DMS 273 treated with DMSO at 0.1 percent for 48 hours (cell line): Measurements from ENCODE around the gene MAPK11.

Experiments used
- DNase-seq: peaks from one replicate; lab custom pipeline; 2025; lab: John Stamatoyannopoulos, UW

The MAPK11 gene

GRCh38 chr22:50293441-50294318 is 23.5 kb upstream of the MAPK11 start:
- no peak for DNase-seq

- no peak for DNase-seq
These were observed 22.7 kb upstream of the MAPK11 start for GRCh38 chr22:50292643-50293440.

GRCh38 chr22:50289942-50290630 is 19.9 kb upstream of the MAPK11 start:
- DNase-seq: no peak

GRCh38 chr22:50289151-50289941 is 19.2 kb upstream of the MAPK11 start:
- no peak for DNase-seq

GRCh38 chr22:50287731-50288130 is 17.6 kb upstream of the MAPK11 start:
- DNase-seq: no peak

DNA sequence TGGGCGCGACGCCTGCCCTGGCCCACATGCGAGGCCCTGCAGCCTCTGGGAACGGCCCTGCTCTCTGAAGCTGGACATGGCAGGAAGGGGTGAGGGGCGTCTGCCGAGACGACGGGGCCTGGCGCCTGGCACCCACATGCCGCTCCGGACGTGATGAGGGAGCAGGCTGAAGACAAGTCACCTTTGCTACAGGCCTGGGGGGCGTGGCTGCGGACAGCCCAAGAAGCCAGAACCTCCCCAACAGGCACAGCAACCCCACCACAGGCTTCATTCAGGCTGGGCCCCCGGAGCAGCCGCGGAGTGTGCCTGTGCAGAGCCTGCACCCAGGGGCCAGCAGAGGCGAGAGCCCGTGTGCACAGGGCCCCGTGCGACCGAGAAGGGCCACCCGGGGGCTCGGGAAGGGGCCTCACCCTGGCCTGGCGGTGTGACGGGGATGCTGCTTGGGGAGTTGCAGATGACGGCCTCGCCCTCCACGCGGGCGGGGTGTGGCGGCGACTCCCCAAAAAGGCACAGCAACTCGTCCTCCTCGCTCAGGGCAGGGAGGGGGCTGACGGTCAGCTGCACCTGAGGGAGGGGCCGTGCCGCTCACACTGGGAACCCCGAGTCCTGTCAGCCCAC is 16.6 kb upstream of the MAPK11 start:
- DNase-seq: no peak

GRCh38 chr22:50286275-50286674 is 16.1 kb upstream of the MAPK11 start:
- no peak for DNase-seq

DNA sequence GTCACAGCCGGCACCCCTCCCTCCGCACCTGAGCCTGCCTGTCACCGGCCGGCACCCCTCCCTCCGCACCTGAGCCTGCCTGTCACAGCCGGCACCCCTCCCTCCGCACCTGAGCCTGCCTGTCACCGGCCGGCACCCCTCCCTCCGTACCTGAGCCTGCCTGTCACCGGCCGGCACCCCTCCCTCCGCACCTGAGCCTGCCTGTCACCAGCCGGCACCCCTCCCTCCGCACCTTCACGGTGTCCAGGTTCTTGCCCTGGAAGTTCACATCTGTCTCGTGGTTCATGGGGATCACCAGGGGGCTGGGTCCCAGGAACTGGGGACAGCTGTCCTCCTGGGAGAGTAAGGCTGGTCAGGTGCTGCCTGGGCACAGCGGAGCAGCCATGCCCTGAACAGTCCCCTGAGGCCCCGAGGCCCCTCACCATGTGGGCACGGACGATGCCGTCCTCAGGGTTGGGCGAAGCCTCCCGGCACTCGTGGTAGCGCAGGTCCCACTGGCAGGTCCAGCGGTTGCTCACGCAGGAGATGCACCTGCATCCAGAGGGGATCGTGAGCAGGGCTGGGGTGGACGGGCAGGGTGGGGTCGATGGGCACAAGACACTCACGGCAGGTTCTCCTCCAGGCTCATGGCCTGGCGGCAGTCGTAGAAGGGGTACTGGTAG is 15.5 kb upstream of the MAPK11 start:
- no peak for DNase-seq

GRCh38 chr22:50284479-50284878 is 14.3 kb upstream of the MAPK11 start:
- DNase-seq: no peak

DNA sequence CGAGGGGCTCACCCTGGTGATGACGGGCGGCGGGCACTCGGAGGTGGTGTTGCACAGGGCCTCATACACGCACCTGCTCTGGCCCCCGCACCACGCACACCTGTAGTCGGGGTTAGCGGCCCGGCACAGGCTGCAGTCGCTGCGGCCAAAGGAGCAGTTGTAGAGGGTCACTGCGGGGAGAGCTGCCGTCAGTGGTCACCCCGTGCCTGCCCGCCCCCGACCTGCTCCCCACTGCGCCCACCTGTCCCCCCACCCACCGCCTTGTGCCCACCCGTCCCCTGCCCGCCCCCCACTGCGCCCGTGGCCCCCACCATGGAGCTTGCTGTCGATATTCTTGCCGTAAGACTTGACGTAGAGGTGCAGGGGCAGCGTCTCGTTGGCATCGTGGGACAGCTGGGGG is 13.6 kb upstream of the MAPK11 start:
- DNase-seq: no peak

GRCh38 chr22:50282361-50283155 is 12.4 kb upstream of the MAPK11 start:
- DNase-seq: no peak

- DNase-seq: no peak
These were observed 11.8 kb upstream of the MAPK11 start for GRCh38 chr22:50281957-50282356.

DNA sequence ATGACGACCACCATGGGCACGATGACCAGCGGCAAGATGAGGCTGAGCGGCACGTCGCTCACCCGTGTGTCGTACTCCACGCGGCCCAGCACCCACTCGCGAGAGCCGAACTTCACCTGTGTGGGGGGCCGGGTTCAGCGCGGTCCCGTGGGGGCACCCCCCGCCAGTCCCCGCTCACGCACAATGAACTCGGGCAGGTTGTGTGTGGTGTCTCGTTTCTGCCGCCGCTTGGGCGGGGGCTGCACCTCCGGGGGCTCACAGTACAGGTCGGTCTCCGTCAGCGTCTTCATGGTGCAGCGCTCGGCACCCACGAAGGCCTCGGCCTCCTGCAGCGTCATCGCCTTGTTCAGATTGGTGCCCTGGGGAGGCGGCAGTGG is 11.2 kb upstream of the MAPK11 start:
- no peak for DNase-seq

GRCh38 chr22:50280708-50281383 is 10.7 kb upstream of the MAPK11 start:
- no peak for DNase-seq

DNA sequence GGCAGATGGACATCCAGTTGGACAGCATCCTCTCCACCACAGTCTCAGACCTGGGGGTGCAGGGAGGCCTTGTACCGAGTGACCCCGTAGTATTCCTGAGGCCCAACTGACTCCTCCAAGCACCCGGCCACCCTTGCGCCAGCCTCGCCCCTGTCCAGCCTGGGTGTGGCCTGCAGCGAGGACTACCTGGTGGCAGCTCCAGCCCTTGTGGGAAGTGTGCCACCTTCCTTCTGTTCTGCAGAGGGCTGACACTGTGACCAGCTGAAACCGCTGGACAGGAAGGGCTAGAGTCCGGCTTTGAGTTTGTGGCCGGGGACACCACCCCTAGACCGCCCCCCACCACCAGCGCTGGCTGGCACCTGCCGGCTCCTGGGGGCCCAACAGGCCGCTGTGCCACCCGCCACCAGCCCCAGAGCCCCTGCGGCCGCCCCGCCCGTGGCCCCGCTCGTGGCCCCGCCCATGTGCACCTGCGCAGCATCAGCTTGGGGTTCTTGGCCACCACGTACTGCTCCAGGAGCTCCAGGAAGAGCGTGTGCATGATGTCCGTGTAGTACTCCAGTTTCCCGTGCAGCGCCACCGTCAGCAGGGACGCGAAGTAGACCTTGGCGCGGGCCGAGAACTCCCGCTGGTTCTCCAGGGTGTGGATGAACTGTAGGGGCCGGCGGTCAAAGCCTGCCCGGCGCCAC is 10.0 kb upstream of the MAPK11 start:
- DNase-seq: no peak

DNA sequence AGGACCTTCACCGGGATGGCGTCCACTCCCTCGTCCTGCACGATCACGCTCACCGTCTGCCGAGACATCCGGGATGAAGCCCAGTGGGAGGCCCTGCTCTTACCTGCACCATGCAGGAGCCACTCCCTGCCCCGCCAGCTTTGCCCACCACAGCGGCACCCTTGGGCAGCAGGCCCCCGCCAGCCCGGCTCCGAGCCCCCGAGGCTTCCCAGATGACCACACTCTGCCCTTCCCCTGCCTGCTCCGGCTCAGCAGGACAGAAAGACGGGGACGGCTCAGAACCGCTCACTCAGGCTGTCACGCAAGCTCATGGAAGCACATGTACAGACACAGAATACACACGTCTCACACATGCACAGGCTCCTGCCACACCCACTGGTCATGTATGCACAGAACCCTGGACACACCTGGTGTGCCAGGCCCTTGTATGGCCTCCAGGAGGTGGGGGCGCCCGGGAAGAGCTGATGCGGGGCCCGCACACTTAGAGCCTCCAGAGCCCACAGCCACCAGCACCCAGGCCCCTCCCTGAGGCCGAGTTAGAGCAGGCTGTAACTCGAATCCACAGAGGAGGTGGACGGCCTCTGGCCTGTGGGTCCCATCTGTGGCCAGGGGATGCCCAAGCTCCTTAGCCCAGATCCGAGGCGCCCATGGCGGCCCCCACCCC is 8.9 kb upstream of the MAPK11 start:
- DNase-seq: no peak

DNA sequence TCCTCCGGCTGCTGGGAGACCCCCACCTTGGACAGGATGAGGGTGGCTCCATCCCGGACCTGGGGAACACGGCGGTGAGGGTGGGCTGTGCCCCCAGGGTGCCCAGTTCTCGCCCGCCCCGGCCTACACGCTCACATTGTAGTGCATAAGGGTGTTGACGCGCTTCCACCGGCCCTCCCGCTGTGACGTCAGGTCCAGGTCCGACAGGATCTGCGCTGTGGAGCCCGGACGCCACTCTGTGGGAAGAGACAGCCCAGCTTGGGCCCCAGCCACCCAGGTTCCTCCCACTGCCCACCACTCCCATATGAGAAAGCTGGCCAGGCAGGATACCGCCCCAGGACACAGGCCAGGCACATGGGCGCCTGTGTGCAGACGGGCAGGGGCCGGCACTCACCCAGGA is 8.3 kb upstream of the MAPK11 start:
- no peak for DNase-seq

DNA sequence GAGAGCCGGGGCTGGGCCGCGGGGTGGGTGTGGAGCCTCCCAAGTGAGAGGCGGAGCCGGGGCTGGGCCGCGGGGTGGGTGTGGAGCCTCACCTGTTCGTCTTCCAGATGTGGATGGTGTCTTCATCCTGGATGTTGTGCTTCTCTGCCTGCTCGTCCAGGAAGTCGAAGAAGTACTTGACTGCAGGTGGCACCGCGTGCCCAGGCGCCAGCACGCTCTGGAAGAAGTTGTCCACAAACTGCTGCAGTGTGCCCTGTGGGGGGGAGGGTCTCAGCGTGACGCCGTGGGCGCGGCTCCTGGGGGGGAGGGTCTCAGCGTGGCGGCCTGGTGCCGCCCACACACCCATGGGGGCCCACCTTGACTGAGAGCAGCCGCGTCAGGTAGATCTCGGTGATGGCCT is 7.6 kb upstream of the MAPK11 start:
- DNase-seq: no peak
